GM12801 (cell line): ENCODE results near the gene SPX.

Experiments
- TF ChIP-seq, protein P1 (sequence below): IDR thresholded peaks from one replicate; pipeline ENCODE4 v1.5.1; 2011; ENCODE audit warnings: control low read depth; ENCODE audit not compliant: insufficient read length; ENCODE audit errors: extremely low read depth

Gene SPX

DNA sequence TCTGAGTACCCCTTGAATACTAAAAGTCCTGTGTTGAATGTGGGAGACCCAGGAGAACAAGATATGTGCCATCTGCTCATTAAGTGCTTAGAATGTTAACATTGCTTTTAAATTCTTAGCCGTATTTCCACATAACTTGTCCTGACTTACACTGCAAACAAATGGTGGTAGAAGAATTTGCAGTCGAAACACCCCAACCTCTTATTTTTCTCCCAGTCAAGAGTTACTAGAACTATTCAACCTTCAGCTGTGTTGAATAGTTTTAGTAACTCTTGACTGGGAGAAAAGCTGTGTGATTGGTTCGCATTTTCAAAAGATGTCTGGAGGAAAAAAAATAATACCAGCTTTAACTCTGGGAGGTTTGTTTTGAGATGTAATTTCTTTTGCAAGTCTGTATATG is 7.6 kb upstream of the SPX start:
- TF ChIP-seq, protein P1, sequence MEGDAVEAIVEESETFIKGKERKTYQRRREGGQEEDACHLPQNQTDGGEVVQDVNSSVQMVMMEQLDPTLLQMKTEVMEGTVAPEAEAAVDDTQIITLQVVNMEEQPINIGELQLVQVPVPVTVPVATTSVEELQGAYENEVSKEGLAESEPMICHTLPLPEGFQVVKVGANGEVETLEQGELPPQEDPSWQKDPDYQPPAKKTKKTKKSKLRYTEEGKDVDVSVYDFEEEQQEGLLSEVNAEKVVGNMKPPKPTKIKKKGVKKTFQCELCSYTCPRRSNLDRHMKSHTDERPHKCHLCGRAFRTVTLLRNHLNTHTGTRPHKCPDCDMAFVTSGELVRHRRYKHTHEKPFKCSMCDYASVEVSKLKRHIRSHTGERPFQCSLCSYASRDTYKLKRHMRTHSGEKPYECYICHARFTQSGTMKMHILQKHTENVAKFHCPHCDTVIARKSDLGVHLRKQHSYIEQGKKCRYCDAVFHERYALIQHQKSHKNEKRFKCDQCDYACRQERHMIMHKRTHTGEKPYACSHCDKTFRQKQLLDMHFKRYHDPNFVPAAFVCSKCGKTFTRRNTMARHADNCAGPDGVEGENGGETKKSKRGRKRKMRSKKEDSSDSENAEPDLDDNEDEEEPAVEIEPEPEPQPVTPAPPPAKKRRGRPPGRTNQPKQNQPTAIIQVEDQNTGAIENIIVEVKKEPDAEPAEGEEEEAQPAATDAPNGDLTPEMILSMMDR: no peak

DNA sequence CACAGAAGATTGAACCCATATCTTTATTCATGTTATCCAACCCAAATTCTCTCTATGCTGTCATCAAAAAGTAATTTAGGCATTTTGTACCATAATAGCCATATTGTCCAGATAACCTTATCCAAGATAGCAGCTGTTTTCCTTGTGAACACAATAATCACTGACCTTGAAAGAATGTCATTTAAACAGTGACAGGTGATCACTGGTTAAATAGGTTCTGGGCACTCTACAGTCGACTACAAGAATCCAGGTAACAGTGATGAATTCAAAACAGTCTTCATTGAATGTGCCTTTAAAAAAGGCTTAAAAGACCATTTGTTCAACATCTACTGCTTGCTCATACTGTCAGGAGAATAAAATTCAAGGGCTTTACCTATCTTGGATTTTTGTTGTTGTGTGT is 4.6 kb upstream of the SPX start:
- TF ChIP-seq, protein P1: no peak

DNA sequence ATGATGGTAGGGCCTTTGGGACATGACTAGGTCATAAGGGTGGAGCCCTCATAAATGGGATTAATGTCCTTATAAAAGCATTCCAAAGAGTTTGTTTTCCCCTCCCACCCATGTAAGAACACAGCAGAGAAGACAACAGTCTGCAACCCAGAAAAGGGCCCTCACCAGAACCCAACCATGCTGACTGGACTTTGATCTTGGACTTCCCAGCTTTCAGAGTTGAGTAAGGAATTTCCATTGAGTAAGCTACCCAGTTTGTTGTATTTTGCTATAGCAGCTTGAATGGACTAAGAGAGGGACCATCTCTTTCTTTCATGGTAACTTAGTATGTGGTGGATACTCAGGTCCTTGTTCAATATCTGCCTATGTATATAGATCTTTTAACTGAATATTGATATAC is 2.9 kb upstream of the SPX start:
- TF ChIP-seq, protein P1: no peak

DNA sequence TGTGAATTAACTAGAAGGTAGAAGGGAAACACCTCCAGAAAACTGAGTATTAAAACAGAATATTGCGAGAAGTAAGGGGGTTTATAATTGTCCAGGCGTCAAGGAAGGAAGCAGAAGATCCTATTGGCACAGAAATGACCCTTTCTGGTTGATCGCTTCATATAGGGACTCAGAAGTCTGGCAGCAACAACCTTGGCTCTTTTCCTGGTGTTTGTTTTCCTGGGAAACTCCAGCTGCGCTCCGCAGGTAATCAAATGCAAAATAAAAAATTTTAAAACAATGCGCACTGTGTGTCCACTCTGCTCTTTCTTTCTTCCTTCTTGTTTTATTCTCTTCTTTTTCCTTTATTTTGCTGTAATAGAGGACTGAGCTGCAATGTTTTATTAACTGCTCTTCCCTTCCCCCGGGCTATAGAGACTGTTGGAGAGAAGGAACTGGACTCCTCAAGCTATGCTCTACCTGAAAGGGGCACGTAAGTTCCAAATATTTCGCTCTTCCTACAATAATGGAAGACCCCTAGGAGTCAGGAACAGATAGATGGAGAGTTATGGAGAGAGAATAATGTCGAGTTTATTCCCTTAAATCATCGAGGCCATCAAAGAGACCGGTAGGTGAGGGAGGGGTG is 737 bp downstream of the SPX start:
- TF ChIP-seq, protein P1: no peak

DNA sequence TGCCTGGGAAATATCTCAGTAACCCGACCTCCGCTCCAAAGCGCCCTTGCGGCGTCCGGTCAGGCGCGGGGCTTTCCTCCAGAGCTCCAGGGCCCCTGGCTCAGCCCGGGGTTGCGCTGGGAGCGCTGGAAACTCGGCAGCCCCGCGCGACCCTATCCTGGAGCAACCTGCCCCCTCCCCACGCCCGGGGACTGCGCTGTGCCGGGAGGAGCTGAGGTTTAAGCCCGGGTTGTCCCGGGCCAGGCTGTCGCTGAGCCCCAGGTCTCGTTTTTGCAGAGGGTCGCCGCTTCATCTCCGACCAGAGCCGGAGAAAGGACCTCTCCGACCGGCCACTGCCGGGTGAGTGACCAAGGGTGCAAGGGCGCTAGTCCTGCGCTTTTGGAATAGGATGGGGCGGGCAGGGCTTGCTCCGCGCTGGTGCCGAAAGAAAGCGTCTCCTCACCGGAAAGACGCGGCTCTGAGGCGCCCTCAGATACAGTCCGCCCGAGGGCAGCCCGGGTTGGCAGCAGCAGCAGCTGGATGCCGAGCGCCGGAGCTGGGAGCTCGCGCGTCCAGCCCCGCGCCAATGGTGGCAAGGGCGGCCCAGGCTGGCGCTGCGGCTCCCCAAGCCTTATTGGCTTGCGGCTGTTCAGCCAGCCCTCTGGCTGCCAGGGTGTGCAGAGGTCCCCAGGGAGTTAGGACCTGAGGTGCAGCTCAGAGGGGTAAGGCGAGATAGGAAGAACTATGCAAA is 1.5 kb downstream of the SPX start:
- TF ChIP-seq, protein P1: no peak

DNA sequence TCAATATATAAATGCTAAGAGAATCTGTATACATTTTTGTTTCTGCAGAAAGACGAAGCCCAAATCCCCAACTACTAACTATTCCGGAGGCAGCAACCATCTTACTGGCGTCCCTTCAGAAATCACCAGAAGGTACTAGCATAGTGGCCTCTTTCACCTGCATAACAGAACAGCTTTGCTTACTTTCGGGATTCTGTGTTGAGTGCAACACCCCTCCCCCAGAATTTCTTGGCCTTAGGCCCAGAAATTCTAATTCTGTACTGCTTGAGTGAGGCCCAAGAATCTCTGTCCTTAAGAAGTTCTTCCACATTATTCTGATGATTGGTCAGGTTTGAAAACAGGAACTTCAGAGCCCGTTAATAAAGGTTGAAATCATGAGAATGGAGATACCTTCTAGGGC is 2.9 kb downstream of the SPX start:
- TF ChIP-seq, protein P1: no peak

- TF ChIP-seq, protein P1: no peak
Observed at GRCh38 chr12:21529456-21529855, 3.4 kb downstream of the SPX start.
